WERI-Rb-1 (cell line): ENCODE measurements around the gene COL18A1.

ENCODE experiments used
- DNase-seq: peaks from one replicate; pipeline ENCODE4 v3.0.0-alpha.2; 2020
- H3K27ac ChIP-seq: fragments of 250-450 bp; sonication (Bioruptor Pico); 2 replicates; pipeline ENCODE4 v1.5.1; 2020; ENCODE audit warnings: mild to moderate bottlenecking, moderate library complexity
- H3K27me3 ChIP-seq: fragments of 250-450 bp; sonication (Bioruptor Pico); 2 replicates; pipeline ENCODE4 v1.5.1; 2021; ENCODE audit warnings: mild to moderate bottlenecking, low read depth, moderate library complexity; ENCODE audit not compliant: insufficient read depth, severe bottlenecking
- H3K36me3 ChIP-seq: fragments of 250-450 bp; sonication (Bioruptor Pico); 2 replicates; pipeline ENCODE4 v1.5.1; 2020; ENCODE audit warnings: mild to moderate bottlenecking, moderate library complexity
- H3K4me3 ChIP-seq: 2 replicates; pipeline ENCODE4 v1.5.1; 2011; ENCODE audit warnings: low read depth, mild to moderate bottlenecking, control low read depth, low read length
- H3K9me3 ChIP-seq: fragments of 250-450 bp; sonication (Bioruptor Pico); 2 replicates; pipeline ENCODE4 v1.5.1; 2021; ENCODE audit warnings: mild to moderate bottlenecking, moderate library complexity; ENCODE audit not compliant: severe bottlenecking
- TF ChIP-seq, protein P1 (sequence below): IDR thresholded peaks from 2 replicates; pipeline ENCODE4 v1.5.1; 2011; ENCODE audit warnings: low read depth, mild to moderate bottlenecking, control low read depth, inconsistent platforms, low read length

The COL18A1 gene

DNA sequence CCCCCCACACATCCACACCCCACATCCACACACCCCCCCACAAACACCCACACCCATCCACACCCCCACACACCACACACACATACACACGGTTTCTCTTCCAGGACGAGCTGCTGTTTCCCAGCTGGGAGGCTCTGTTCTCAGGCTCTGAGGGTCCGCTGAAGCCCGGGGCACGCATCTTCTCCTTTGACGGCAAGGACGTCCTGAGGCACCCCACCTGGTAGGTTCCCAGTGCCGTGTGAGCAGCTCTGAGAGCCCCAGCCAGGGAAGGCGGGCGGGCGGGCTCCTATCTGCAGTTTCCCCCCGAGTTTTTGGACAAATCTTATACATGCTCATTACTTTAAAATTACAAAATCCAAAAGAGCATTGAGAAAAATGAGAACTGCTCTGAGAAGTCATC, 106.0 kb downstream of the COL18A1 start:
- Histone ChIP-seq H3K27ac (no peak overlapping the region), H3K36me3 (peaks cover 37% of the 10 kb centered on the region)

DNA sequence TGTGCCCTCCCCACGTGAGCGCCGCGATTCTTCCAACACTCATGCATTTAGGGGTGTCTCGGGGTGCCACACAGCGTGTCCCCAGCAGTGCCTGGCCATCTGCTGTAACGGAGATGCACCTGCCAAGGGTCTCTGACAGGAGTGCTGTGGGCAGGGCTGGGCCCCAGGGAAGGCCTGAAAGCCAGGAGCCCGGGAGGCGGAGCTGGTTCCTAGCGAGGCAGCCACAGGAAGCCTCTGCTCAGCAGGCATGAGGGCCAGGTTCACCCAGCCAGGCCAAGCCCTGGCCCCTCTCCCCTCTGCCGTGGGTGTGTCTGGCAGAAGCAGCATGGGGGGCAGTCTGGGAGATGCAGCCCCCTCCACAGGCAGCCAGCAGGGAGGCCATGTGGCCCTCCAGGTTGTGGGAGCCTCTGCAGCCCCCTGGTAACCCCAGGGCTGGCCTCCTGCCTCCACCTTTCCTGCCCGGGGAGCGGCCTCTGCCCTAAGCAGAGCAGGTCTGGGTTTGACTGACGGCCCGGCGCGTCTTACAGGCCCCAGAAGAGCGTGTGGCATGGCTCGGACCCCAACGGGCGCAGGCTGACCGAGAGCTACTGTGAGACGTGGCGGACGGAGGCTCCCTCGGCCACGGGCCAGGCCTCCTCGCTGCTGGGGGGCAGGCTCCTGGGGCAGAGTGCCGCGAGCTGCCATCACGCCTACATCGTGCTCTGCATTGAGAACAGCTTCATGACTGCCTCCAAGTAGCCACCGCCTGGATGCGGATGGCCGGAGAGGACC, 106.9 kb downstream of the COL18A1 start:
- TF ChIP-seq, protein P1, sequence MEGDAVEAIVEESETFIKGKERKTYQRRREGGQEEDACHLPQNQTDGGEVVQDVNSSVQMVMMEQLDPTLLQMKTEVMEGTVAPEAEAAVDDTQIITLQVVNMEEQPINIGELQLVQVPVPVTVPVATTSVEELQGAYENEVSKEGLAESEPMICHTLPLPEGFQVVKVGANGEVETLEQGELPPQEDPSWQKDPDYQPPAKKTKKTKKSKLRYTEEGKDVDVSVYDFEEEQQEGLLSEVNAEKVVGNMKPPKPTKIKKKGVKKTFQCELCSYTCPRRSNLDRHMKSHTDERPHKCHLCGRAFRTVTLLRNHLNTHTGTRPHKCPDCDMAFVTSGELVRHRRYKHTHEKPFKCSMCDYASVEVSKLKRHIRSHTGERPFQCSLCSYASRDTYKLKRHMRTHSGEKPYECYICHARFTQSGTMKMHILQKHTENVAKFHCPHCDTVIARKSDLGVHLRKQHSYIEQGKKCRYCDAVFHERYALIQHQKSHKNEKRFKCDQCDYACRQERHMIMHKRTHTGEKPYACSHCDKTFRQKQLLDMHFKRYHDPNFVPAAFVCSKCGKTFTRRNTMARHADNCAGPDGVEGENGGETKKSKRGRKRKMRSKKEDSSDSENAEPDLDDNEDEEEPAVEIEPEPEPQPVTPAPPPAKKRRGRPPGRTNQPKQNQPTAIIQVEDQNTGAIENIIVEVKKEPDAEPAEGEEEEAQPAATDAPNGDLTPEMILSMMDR = no peak
- Histone ChIP-seq H3K4me3 (no peak overlapping the region), H3K27ac (no peak overlapping the region), H3K9me3 (no peaks in the 10 kb centered on the region), H3K27me3 (no peaks in the 10 kb centered on the region), H3K36me3 (peaks cover 45% of the 10 kb centered on the region)
- DNase-seq = no peak

More for the DNA sequence above, 106.0 kb downstream of the COL18A1 start:
- H3K4me3 ChIP-seq = no peak overlapping the region
- TF ChIP-seq, protein P1 = no peak
- DNase-seq = no peak
- no peaks in the 10 kb centered on the region for H3K9me3 ChIP-seq
- no peaks in the 10 kb centered on the region for H3K27me3 ChIP-seq

DNA sequence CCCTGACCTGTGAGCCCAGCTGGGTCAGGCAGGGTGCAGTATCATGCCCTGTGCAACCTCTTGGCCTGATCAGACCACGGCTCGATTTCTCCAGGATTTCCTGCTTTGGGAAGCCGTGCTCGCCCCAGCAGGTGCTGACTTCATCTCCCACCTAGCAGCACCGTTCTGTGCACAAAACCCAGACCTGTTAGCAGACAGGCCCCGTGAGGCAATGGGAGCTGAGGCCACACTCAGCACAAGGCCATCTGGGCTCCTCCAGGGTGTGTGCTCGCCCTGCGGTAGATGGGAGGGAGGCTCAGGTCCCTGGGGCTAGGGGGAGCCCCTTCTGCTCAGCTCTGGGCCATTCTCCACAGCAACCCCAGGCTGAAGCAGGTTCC, 107.6 kb downstream of the COL18A1 start:
- H3K4me3 ChIP-seq = no peak overlapping the region
- TF ChIP-seq, protein P1 = no peak
- H3K27me3 ChIP-seq = no peaks in the 10 kb centered on the region
- H3K36me3 ChIP-seq = peaks cover 46% of the 10 kb centered on the region
- H3K9me3 ChIP-seq = no peaks in the 10 kb centered on the region
- DNase-seq = no peak
- no peak overlapping the region for H3K27ac ChIP-seq

DNA sequence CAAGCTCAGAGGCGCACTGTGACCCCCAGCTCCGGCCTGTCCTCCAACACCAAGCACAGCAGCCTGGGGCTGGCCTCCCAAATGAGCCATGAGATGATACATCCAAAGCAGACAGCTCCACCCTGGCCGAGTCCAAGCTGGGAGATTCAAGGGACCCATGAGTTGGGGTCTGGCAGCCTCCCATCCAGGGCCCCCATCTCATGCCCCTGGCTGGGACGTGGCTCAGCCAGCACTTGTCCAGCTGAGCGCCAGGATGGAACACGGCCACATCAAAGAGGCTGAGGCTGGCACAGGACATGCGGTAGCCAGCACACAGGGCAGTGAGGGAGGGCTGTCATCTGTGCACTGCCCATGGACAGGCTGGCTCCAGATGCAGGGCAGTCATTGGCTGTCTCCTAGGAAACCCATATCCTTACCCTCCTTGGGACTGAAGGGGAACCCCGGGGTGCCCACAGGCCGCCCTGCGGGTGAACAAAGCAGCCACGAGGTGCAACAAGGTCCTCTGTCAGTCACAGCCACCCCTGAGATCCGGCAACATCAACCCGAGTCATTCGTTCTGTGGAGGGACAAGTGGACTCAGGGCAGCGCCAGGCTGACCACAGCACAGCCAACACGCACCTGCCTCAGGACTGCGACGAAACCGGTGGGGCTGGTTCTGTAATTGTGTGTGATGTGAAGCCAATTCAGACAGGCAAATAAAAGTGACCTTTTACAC, 108.2 kb downstream of the COL18A1 start:
- TF ChIP-seq, protein P1 = no peak
- Histone ChIP-seq H3K9me3 (no peaks in the 10 kb centered on the region), H3K27me3 (no peaks in the 10 kb centered on the region), H3K4me3 (no peak overlapping the region), H3K27ac (no peak overlapping the region), H3K36me3 (peaks cover 51% of the 10 kb centered on the region)
- DNase-seq = no peak

DNA sequence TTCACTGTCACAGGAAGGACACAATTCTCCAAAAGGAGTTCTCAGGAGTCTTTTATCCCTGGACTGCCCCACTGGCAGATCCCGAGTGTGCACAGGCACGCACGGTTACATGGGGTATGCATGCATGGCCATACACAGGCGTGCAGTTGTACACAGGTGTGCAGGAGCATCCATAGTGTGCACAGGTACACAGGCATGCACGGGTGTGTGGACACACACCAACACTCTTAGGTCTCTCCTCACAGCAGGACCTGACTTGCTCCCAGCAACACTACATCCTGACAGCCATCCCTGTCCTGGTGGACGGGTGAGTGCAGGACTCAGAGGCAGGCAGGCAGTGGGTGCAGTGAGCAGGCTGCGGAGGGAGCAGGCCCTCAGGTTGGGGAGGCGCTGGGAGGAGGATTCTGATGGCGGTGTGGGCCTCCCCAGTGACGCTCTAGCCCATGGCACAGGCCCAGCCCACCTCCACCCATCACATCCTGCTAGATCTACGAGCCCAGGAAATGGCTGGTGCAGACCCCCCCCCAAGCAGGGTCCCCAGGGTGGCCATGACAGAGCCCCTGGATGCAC, 108.9 kb downstream of the COL18A1 start:
- Histone ChIP-seq H3K36me3 (peaks cover 53% of the 10 kb centered on the region), H3K9me3 (no peaks in the 10 kb centered on the region), H3K27me3 (no peaks in the 10 kb centered on the region), H3K4me3 (no peak overlapping the region), H3K27ac (no peak overlapping the region)
- no peak for DNase-seq
- TF ChIP-seq, protein P1 = no peak
